ENCODE data around the gene PCSK9. TPM values are rescaled to one million over a fixed set of nuclear protein-coding genes. Genes with fewer than 3 reads are reported as not detected.
"Not testable (repeated sequence)": the region's sequence is repeated elsewhere in the genome, so short reads cannot be mapped to it uniquely, and the experiment has no call there.

The PCSK9 gene
- total RNA-seq, 2 experiments from 2014 or later: not detected

GRCh38 chr1:55012661-55013060 is 26.7 kb upstream of the PCSK9 start:
- no peak for DNase-seq
- no peaks in the 10 kb centered on the region for H3K9me3 Mint-ChIP-seq
- CTCF ChIA-PET: interaction anchor here (1.3 to 3.0 kb wide), 2 partner anchors 17 to 68 kb away, joined by 3 to 11 read pairs; no protein-coding TSS in a partner anchor
- no peaks in the 10 kb centered on the region for H3K27me3 Mint-ChIP-seq (ENCODE audit: low read depth)
- no peak overlapping the region for H3K4me3 Mint-ChIP-seq
- no peak overlapping the region for H3K27ac Mint-ChIP-seq
- no peaks in the 10 kb centered on the region for H3K4me1 Mint-ChIP-seq (ENCODE audit: low read depth)
- intact Hi-C loops (cut with micrococcal nuclease): no loop called here
- no peaks in the 10 kb centered on the region for H3K36me3 Mint-ChIP-seq (ENCODE audit: low read depth)

GRCh38 chr1:55015123-55015522 is 24.2 kb upstream of the PCSK9 start:
- CTCF ChIA-PET: interaction anchor here (1.2 to 1.7 kb wide), 3 partner anchors 19 to 145 kb away, joined by 4 to 6 read pairs (median 5); no protein-coding TSS in a partner anchor
- no peak overlapping the region for H3K4me3 Mint-ChIP-seq
- no peak overlapping the region for H3K27ac Mint-ChIP-seq
- intact Hi-C loops (cut with micrococcal nuclease): no loop called here
- no peaks in the 10 kb centered on the region for H3K4me1 Mint-ChIP-seq (ENCODE audit: low read depth)
- H3K27me3 Mint-ChIP-seq (ENCODE audit: low read depth): no peaks in the 10 kb centered on the region
- DNase-seq: no peak
- H3K36me3 Mint-ChIP-seq (ENCODE audit: low read depth): no peaks in the 10 kb centered on the region
- no peaks in the 10 kb centered on the region for H3K9me3 Mint-ChIP-seq

GRCh38 chr1:55015731-55016620 is 23.4 kb upstream of the PCSK9 start:
- CTCF ChIA-PET: interaction anchor here (1.0 to 1.7 kb wide), 4 partner anchors 20 to 146 kb away, joined by 3 to 6 read pairs (median 4); no protein-coding TSS in a partner anchor
- DNase-seq: no peak
- H3K27ac Mint-ChIP-seq: no peak overlapping the region
- H3K4me1 Mint-ChIP-seq (ENCODE audit: low read depth): no peaks in the 10 kb centered on the region
- intact Hi-C loops (cut with micrococcal nuclease): no loop called here
- no peaks in the 10 kb centered on the region for H3K36me3 Mint-ChIP-seq (ENCODE audit: low read depth)
- H3K4me3 Mint-ChIP-seq: no peak overlapping the region
- no peaks in the 10 kb centered on the region for H3K27me3 Mint-ChIP-seq (ENCODE audit: low read depth)
- no peaks in the 10 kb centered on the region for H3K9me3 Mint-ChIP-seq

- intact Hi-C loops (cut with micrococcal nuclease): no loop called here
- no peak for DNase-seq
- Mint-ChIP-seq H3K36me3 (ENCODE audit: low read depth) (no peaks in the 10 kb centered on the region), H3K4me1 (ENCODE audit: low read depth) (no peaks in the 10 kb centered on the region), H3K27ac (no peak overlapping the region), H3K4me3 (no peak overlapping the region), H3K9me3 (no peaks in the 10 kb centered on the region), H3K27me3 (ENCODE audit: low read depth) (no peaks in the 10 kb centered on the region)
- CTCF ChIA-PET: interaction anchor here (5.0 kb wide), 1 partner anchor 70 kb away, joined by 70 read pairs; no protein-coding TSS in a partner anchor
These were observed 21.0 kb upstream of the PCSK9 start for GRCh38 chr1:55018395-55018794.

- no peaks in the 10 kb centered on the region for H3K4me1 Mint-ChIP-seq (ENCODE audit: low read depth)
- no peaks in the 10 kb centered on the region for H3K36me3 Mint-ChIP-seq (ENCODE audit: low read depth)
- H3K9me3 Mint-ChIP-seq: no peaks in the 10 kb centered on the region
- intact Hi-C loops (cut with micrococcal nuclease): loop anchor here (1.0 to 2.0 kb wide), 5 partner anchors 25 to 350 kb away; no protein-coding TSS in a partner anchor
- no peaks in the 10 kb centered on the region for H3K27me3 Mint-ChIP-seq (ENCODE audit: low read depth)
- H3K4me3 Mint-ChIP-seq: no peak overlapping the region
- peak; percentile 82 for DNase-seq
- no peak overlapping the region for H3K27ac Mint-ChIP-seq
- CTCF ChIA-PET: interaction anchor here (0.9 to 5.0 kb wide), 14 partner anchors 13 to 164 kb away, joined by 3 to 70 read pairs (median 4); no protein-coding TSS in a partner anchor
These were observed 17.3 kb upstream of the PCSK9 start for GRCh38 chr1:55021942-55022546.

GRCh38 chr1:55024163-55024562 is 15.2 kb upstream of the PCSK9 start:
- H3K9me3 Mint-ChIP-seq; H3K4me3 Mint-ChIP-seq; H3K27me3 Mint-ChIP-seq (ENCODE audit: low read depth); H3K27ac Mint-ChIP-seq; intact Hi-C loops (cut with micrococcal nuclease); DNase-seq; H3K36me3 Mint-ChIP-seq (ENCODE audit: low read depth); CTCF ChIA-PET; H3K4me1 Mint-ChIP-seq (ENCODE audit: low read depth): not testable (repeated sequence)

- H3K36me3 Mint-ChIP-seq (ENCODE audit: low read depth); H3K4me1 Mint-ChIP-seq (ENCODE audit: low read depth); H3K27me3 Mint-ChIP-seq (ENCODE audit: low read depth); intact Hi-C loops (cut with micrococcal nuclease); H3K9me3 Mint-ChIP-seq; CTCF ChIA-PET; H3K4me3 Mint-ChIP-seq; H3K27ac Mint-ChIP-seq; DNase-seq: not testable (repeated sequence)
These were observed 12.7 kb upstream of the PCSK9 start for GRCh38 chr1:55026682-55027081.

- H3K27ac Mint-ChIP-seq; H3K4me3 Mint-ChIP-seq; H3K27me3 Mint-ChIP-seq (ENCODE audit: low read depth); intact Hi-C loops (cut with micrococcal nuclease); DNase-seq; H3K36me3 Mint-ChIP-seq (ENCODE audit: low read depth); CTCF ChIA-PET; H3K4me1 Mint-ChIP-seq (ENCODE audit: low read depth); H3K9me3 Mint-ChIP-seq: not testable (repeated sequence)
These were observed 8.2 kb upstream of the PCSK9 start for GRCh38 chr1:55031098-55031497.

GRCh38 chr1:55033265-55033614 is 6.1 kb upstream of the PCSK9 start:
- intact Hi-C loops (cut with micrococcal nuclease): no loop called here

GRCh38 chr1:55034476-55035133 is 4.7 kb upstream of the PCSK9 start:
- Mint-ChIP-seq H3K27me3 (ENCODE audit: low read depth) (peaks cover 29% of the 10 kb centered on the region), H3K36me3 (ENCODE audit: low read depth) (no peaks in the 10 kb centered on the region), H3K4me3 (no peak overlapping the region), H3K9me3 (no peaks in the 10 kb centered on the region), H3K4me1 (ENCODE audit: low read depth) (no peaks in the 10 kb centered on the region), H3K27ac (no peak overlapping the region)
- CTCF ChIA-PET: interaction anchor here (1.6 kb wide), 1 partner anchor 12 kb away, joined by 7 read pairs; no protein-coding TSS in a partner anchor
- intact Hi-C loops (cut with micrococcal nuclease): no loop called here
- DNase-seq: no peak

More at GRCh38 chr1:55033265-55033614, 6.1 kb upstream of the PCSK9 start:
- Mint-ChIP-seq H3K4me3 (no peak overlapping the region), H3K27ac (no peak overlapping the region), H3K36me3 (ENCODE audit: low read depth) (no peaks in the 10 kb centered on the region), H3K27me3 (ENCODE audit: low read depth) (peaks cover 19% of the 10 kb centered on the region), H3K9me3 (no peaks in the 10 kb centered on the region), H3K4me1 (ENCODE audit: low read depth) (no peaks in the 10 kb centered on the region)
- CTCF ChIA-PET: interaction anchor here (1.1 kb wide), 1 partner anchor 88 kb away, joined by 4 read pairs; no protein-coding TSS in a partner anchor
- no peak for DNase-seq

- CTCF ChIA-PET: interaction anchor here (0.9 to 1.6 kb wide), 2 partner anchors 14 to 85 kb away, joined by 3 to 7 read pairs; no protein-coding TSS in a partner anchor
- Mint-ChIP-seq H3K36me3 (ENCODE audit: low read depth) (no peaks in the 10 kb centered on the region), H3K27me3 (ENCODE audit: low read depth) (peaks cover 42% of the 10 kb centered on the region), H3K4me1 (ENCODE audit: low read depth) (peaks cover 5% of the 10 kb centered on the region), H3K4me3 (no peak overlapping the region), H3K9me3 (no peaks in the 10 kb centered on the region), H3K27ac (no peak overlapping the region)
- no peak for DNase-seq
- intact Hi-C loops (cut with micrococcal nuclease): no loop called here
These were observed 3.4 kb upstream of the PCSK9 start for GRCh38 chr1:55035904-55036303.

All from activated naive CD4-positive, alpha-beta T cell treated with anti-CD3 and anti-CD28 coated beads for 36 hours (primary cell).